HuH-7.5 (cell line): ENCODE data around the gene ZSWIM8.
"Not testable (repeated sequence)": the region's sequence is repeated elsewhere in the genome, so short reads cannot be mapped to it uniquely, and the experiment has no call there.

Source experiments
- DNase-seq: peaks from one replicate; pipeline ENCODE4 v3.0.0; 2011; ENCODE audit warnings: low spot score

The ZSWIM8 gene, protein sequence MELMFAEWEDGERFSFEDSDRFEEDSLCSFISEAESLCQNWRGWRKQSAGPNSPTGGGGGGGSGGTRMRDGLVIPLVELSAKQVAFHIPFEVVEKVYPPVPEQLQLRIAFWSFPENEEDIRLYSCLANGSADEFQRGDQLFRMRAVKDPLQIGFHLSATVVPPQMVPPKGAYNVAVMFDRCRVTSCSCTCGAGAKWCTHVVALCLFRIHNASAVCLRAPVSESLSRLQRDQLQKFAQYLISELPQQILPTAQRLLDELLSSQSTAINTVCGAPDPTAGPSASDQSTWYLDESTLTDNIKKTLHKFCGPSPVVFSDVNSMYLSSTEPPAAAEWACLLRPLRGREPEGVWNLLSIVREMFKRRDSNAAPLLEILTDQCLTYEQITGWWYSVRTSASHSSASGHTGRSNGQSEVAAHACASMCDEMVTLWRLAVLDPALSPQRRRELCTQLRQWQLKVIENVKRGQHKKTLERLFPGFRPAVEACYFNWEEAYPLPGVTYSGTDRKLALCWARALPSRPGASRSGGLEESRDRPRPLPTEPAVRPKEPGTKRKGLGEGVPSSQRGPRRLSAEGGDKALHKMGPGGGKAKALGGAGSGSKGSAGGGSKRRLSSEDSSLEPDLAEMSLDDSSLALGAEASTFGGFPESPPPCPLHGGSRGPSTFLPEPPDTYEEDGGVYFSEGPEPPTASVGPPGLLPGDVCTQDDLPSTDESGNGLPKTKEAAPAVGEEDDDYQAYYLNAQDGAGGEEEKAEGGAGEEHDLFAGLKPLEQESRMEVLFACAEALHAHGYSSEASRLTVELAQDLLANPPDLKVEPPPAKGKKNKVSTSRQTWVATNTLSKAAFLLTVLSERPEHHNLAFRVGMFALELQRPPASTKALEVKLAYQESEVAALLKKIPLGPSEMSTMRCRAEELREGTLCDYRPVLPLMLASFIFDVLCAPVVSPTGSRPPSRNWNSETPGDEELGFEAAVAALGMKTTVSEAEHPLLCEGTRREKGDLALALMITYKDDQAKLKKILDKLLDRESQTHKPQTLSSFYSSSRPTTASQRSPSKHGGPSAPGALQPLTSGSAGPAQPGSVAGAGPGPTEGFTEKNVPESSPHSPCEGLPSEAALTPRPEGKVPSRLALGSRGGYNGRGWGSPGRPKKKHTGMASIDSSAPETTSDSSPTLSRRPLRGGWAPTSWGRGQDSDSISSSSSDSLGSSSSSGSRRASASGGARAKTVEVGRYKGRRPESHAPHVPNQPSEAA (N-terminal part only)

DNA sequence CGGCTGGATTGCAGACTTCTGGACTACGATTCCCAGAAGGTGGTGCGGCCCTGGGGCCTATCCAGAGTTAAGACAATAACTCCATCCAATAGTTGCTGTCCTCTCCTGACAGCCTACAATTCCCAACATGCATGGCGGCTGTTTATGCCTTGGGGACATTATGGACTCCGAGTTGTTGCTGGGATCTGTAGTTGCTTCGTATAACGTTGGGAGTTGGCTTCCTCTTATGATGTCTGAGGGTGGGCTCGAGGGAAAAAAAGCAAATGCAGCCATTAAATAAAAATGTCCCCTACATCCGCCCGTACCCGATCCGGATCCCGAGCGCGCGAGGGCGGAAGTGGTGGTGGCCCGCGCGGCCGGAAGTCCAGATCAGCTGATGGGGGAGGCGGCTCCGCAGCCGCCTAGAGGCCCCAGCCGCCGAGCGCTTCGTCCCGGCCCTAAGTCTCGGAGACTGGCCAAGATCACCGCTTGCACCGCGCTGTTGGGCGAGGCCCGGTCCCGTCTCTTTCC, at the start of gene ZSWIM8:
Gene ZSWIM8 (plus strand): TSS at position 396 of the 510 bp plus-strand sequence. CDS start 273 bp downstream, outside the sequence.
- DNase-seq, result peak; percentile 92

DNA sequence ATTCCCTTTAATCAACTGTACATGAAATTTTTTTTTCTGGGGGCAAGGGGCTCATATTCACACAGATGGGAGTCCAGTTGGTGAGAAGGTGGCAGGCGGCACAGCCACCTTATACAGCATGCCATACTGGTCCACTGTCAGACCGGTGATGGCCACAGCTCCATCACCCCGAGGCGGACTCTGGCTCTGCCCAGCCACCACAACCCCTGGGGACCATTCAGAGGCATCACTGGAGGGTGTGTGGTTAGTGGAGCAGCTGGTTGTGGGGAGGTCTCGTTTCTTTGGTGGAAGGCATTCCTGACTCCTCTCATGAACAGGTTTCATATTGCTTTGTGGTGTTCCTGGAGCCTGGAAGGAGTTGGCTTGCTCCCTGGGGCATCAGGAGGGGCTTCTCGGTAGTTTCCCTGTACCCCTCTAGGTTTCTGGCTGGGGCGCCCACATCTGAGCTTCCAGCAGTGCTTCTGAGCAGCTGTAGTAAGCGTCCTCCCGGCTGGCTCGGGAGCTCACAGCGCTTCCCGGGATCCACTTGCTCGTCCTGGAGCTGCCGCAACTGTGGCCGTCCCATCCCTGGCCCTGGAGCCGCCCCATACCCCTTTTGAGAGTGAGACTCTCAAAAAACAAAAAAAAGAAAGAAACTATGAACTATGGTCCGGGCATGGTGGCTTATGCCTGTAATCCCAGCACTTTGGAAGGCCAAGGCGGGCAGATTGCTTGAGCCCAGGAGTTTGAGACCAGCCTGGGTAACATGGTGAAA, 44.7 kb upstream of the ZSWIM8 start:
- DNase-seq, result not testable (repeated sequence)

- no peak for DNase-seq
These were observed 43.0 kb upstream of the ZSWIM8 start for GRCh38 chr10:73742454-73742734.

DNA sequence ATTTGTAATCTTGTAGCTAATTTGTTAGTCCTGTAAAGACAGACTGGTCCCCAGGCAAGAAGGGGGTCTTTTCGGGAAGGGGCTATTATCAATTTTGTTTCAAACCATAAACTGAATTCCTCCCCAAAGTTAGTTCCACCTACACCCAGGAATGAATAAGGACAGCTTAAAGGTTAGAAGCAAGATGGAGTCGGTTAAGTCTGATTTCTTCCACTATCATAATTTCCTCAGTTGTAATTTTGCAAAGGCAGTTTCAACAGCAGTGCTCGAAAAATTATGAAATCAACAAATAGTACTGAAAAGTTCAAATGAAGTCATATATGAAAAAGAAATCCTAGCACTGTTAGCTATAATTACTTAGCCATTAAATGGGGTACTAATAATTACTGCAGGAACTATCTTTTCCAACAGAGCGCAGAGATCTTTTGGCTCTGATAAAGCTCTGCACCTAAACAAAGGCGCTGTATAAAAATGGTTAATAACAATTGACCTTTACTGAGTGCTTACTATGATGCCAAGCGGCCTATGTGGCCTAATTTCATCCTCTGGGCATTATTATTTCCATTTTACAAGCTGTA, 42.0 kb upstream of the ZSWIM8 start:
- no peak for DNase-seq

DNA sequence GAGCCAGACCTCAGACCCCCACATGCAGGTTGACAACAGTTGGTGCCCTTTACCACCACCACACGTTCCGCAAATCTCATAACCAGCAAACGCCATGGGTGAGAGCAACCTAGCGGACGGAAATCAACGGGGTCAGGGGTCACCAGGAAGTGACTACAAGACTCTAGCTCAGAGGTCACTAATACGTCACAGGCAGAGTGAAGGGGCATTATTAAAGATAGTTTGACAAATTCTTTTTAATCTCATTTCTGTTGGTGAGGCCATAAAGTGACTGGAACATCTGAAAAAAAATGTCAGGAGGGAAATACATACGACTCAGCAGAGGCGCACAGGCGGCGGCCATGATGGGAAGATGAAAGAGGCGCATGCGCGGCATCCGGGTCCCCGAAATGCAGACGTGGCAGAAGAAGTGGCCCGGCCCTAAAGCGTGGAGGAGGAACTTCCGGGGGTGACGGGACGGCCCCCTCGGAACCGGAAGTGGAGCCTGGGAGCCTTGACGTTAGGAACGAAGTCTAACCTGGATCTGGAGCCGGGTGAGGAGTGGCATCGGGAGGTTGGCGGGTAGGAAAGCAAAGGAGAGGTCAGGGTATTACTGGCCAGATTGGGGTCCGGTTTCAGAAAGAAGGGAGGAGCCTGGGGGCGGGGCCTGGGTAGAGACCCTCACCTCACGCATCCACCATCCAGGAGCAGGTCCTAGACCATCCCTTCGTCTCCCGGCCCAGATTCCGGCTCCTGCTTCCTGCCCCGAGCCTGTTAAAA, 41.3 kb upstream of the ZSWIM8 start, which contains the start of gene SEC24C:
Gene SEC24C (plus strand): TSS at position 468 of the 759 bp plus-strand sequence. CDS start 2,461 bp downstream, outside the sequence.
- DNase-seq, result peak; percentile 77

- no peak for DNase-seq
These were observed 40.8 kb upstream of the ZSWIM8 start for GRCh38 chr10:73744664-73744975.

GRCh38 chr10:73746721-73747120, 38.7 kb upstream of the ZSWIM8 start:
- DNase-seq, result no peak

GRCh38 chr10:73750819-73751218, 34.6 kb upstream of the ZSWIM8 start:
- DNase-seq, result no peak

DNA sequence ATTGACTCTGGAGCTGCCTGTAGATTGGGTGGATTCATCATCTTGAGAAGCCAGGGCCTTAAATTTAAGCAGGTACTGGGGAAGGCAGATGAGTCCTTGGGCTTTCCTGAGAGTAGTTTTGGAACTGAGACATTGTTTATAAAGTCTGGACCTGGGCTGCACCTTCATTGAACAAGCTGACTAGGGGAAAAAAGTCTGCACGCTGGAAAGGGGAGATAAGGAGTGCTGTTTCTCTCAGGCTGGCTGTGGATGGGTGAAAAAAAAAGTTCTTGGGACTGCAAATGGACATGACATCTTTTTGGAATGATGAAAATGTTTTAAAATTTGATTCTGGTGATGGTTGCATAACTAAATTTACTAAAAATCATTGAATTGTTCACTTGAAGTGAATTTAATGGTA, 29.2 kb upstream of the ZSWIM8 start:
- no peak for DNase-seq

DNA sequence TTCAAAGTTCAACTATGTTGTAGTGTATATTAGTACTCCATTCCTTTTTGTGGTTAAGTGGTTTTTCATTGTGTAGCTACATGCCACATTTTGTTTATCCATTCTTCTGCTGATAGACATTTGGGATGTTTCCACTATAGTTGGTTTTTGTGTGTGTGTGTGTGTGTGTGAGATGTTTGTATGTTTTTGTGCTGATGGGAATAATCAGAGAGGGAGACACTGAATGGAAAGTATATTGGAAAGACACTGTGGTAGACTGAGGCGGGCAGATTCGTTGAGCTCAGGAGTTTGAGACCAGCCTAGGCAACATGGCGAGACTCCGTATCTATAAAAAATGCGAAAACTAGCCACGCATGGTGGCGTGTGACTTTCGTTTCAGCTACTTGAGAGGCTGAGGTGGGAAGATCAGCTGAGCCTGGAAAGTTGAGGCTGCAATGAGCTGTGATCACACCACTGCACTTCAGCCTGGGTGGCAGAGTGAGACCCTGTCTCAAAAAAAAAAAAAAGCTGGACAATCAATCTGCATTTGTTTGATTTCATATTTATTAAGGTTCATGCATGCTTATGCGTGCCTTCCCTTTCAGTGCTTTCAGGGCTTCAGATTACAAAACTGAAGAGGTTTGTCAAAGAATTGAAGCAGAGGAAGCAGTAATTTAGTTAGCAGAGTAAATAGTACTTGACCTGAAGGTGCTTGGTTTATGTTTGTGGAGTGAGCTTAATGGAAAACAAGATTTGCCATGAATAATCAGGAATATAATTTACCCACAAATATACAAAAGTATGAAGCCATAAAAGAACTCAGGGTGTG, 26.5 kb upstream of the ZSWIM8 start:
- DNase-seq, result no peak

DNA sequence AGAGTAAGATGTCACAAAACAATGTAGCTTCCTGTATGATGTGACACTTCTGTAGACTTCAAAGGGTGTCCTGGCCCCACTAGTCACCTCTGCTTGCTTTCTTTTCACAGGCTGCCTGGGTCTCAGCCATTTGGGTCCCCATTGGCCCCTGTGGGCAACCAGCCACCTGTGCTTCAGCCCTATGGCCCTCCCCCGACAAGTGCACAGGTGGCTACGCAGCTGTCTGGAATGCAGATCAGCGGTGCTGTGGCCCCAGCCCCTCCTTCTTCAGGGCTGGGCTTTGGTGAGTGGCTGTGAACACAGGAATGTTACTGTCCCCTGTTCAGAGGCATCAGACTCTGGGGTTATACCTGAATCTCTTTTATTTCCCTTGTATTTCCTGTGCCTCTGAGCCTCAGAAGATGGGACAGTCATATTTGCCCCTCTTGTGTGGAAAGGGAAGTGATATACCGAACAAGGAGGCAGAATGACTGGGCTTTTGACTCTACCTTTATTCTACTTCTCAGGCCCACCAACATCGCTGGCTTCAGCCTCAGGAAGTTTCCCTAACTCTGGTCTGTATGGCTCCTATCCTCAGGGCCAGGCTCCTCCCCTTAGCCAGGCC, 25.8 kb upstream of the ZSWIM8 start:
- no peak for DNase-seq

- no peak for DNase-seq
These were observed 23.6 kb upstream of the ZSWIM8 start for GRCh38 chr10:73761781-73762180.

- no peak for DNase-seq
These were observed 22.5 kb upstream of the ZSWIM8 start for GRCh38 chr10:73762915-73763314.

DNA sequence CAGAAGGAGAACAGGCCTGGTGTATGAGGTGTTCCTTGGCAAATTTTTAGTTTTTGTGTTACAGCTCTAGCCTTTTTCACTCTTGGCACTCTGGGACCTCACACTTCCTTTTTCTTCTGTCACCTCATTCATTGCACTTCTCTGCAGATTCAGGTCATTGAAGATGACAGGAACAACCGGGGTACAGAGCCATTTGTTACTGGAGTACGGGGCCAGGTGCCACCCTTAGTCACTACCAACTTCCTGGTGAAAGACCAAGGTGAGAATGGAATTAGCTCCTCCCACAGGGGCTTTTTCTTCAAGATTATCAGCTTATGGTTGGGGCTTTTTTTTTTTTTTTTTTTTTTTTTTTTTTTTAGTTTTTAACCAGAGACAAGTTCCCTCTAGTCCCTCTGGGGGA, 22.1 kb upstream of the ZSWIM8 start:
- no peak for DNase-seq

DNA sequence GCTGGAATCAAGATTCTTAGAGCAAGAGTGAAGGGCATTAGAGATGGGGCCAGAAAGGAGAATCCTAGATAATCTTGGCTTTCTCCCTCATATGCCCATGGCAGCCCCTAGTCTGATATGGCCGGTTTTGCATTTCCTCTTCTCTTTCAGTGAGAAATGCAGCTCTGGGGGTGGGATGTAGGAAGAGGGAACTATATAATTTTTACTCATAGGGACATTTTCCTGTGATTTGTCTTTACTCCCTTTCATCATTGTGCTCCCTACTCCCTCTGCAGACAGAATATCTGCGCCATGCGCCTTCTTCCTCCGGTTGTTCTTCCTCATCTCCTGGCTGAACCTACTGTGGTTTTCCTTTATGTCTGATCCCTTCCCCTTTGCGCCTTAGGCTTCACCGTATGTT, 20.3 kb upstream of the ZSWIM8 start:
- DNase-seq, result no peak

DNA sequence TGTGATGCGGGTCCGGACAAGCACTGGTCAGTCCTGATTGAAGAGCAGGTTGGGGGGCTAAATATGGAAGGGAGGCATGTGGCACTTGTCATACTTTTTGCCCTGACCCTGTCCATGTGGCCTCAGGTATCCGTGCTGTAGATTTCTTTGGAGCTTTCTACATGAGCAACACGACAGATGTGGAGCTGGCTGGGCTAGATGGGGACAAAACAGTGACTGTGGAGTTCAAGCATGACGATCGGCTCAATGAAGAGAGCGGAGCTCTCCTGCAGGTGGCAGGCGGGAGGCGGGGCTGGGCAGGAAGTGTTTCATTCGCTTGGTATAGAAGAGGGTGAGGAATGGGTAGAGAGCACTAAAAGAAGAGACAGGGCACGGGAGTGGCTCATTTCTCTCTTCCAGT, 16.5 kb upstream of the ZSWIM8 start:
- DNase-seq, result no peak

DNA sequence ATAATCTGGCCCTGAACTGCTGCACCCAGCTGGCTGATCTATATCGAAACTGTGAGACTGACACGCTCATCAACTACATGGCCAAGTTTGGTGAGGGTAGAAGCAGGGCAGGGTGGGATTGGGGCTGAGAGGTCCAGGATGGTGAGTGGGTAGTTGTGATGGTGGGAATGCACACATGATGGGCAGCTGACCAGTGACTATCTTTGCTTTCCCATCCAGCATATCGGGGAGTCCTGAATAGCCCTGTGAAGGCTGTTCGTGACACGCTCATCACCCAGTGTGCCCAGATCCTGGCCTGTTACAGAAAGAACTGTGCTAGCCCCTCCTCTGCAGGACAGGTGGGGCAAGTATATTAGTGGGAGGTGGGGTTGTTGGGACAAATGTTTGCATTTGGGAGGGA, 16.0 kb upstream of the ZSWIM8 start:
- DNase-seq, result no peak

- peak; percentile 28 for DNase-seq
These were observed 13.6 kb upstream of the ZSWIM8 start for GRCh38 chr10:73771722-73772280.
